Measurements from ENCODE around the gene IGF1R. TPM values are rescaled to one million over a fixed set of nuclear protein-coding genes. Genes with fewer than 3 reads are reported as not detected.
A peak's percentile ranks its signal among the peaks of the same experiment; 100 is the strongest.

The IGF1R gene
- total RNA-seq, 2 donors from 2014 or later = 32.1 to 64.1 TPM

- peaks cover 0 to 52% of the 10 kb centered on the region in 2 donors for H3K4me1 ChIP-seq
These were observed 112.6 kb downstream of the IGF1R start for GRCh38 chr15:98760975-98761374.

GRCh38 chr15:98763179-98763578 lies 114.8 kb downstream of the IGF1R start:
- Histone ChIP-seq H3K4me3 (no peak overlapping the region), H3K27me3 (no peaks in the 10 kb centered on the region), H3K36me3 (no peaks in the 10 kb centered on the region), H3K9me3 (no peaks in the 10 kb centered on the region), H3K4me1 (peaks cover 0 to 50% of the 10 kb centered on the region in 2 donors), H3K27ac (peak overlapping the region; percentile 31 to 66)
- no peak for TF ChIP-seq CTCF (IDR thresholded peaks at IDR 0.05)
- no peak for DNase-seq (ENCODE audit: low spot score)

More at GRCh38 chr15:98760975-98761374, 112.6 kb downstream of the IGF1R start:
- Histone ChIP-seq H3K27ac (peak overlapping the region in 1 of 2 donors; percentile 54), H3K27me3 (no peaks in the 10 kb centered on the region), H3K9me3 (no peaks in the 10 kb centered on the region), H3K4me3 (no peak overlapping the region), H3K36me3 (no peaks in the 10 kb centered on the region)
- TF ChIP-seq CTCF (IDR thresholded peaks at IDR 0.05) = no peak
- DNase-seq (ENCODE audit: low spot score) = no peak

- H3K27me3 ChIP-seq = no peaks in the 10 kb centered on the region
- H3K9me3 ChIP-seq = no peaks in the 10 kb centered on the region
- H3K4me3 ChIP-seq = no peak overlapping the region
- peak overlapping the region in 1 of 2 donors; percentile 66 for H3K27ac ChIP-seq
- peaks cover 0 to 44% of the 10 kb centered on the region in 2 donors for H3K4me1 ChIP-seq
- no peak for DNase-seq (ENCODE audit: low spot score)
- no peak for TF ChIP-seq CTCF (IDR thresholded peaks at IDR 0.05)
- H3K36me3 ChIP-seq = no peaks in the 10 kb centered on the region
These were observed 116.0 kb downstream of the IGF1R start for GRCh38 chr15:98764291-98764690.

- H3K4me3 ChIP-seq = no peak overlapping the region
- no peak for TF ChIP-seq CTCF (IDR thresholded peaks at IDR 0.05)
- no peaks in the 10 kb centered on the region for H3K36me3 ChIP-seq
- no peak for DNase-seq (ENCODE audit: low spot score)
- no peaks in the 10 kb centered on the region for H3K27me3 ChIP-seq
- peaks cover 0 to 43% of the 10 kb centered on the region in 2 donors for H3K4me1 ChIP-seq
- no peaks in the 10 kb centered on the region for H3K9me3 ChIP-seq
- no peak overlapping the region for H3K27ac ChIP-seq
These were observed 117.3 kb downstream of the IGF1R start for GRCh38 chr15:98765610-98766009.

GRCh38 chr15:98767692-98768091 lies 119.4 kb downstream of the IGF1R start:
- DNase-seq (ENCODE audit: low spot score) = no peak
- Histone ChIP-seq H3K27me3 (no peaks in the 10 kb centered on the region), H3K36me3 (no peaks in the 10 kb centered on the region), H3K4me3 (no peak overlapping the region), H3K27ac (no peak overlapping the region), H3K9me3 (no peaks in the 10 kb centered on the region), H3K4me1 (peaks cover 0 to 43% of the 10 kb centered on the region in 2 donors)
- TF ChIP-seq CTCF (IDR thresholded peaks at IDR 0.05) = no peak

GRCh38 chr15:98769867-98770266 lies 121.5 kb downstream of the IGF1R start:
- Histone ChIP-seq H3K4me3 (no peak overlapping the region), H3K4me1 (peaks cover 0 to 49% of the 10 kb centered on the region in 2 donors), H3K36me3 (no peaks in the 10 kb centered on the region), H3K9me3 (no peaks in the 10 kb centered on the region), H3K27me3 (no peaks in the 10 kb centered on the region), H3K27ac (peak overlapping the region; percentile 56 to 73)
- no peak for DNase-seq (ENCODE audit: low spot score)
- TF ChIP-seq CTCF (IDR thresholded peaks at IDR 0.05) = no peak

All from right atrium auricular region (tissue), 2 donors.